OCI-LY7 (cell line): ENCODE measurements around the gene MSH3. TPM values are rescaled to one million over a fixed set of nuclear protein-coding genes. Genes with fewer than 3 reads are reported as not detected.

Experiments used
- BruUV-seq: library from RNA; stranded (reverse); fragments of 400-500 nt; replicated peaks from 2 replicates; lab custom pipeline; 2021; lab: Mats Ljungman, UMichigan
- CTCF ChIA-PET: fragments of 300-600 bp; sonication (Branson Sonifier 250); formaldehyde crosslinking; loops from one replicate; lab custom pipeline; 2022; ENCODE audit warnings: antibody characterized with exemption; ENCODE audit not compliant: unreplicated experiment; lab: Charles Lee
- POLR2A ChIA-PET: fragments of 300-600 bp; sonication (Branson Sonifier 250); formaldehyde crosslinking; loops from one replicate; lab custom pipeline; 2022; ENCODE audit warnings: antibody characterized with exemption; lab: Charles Lee
- DNase-seq: peaks from one replicate; pipeline ENCODE4 v3.0.0-alpha.2; 2015; ENCODE audit warnings: low spot score
- H2AFZ ChIP-seq: fragments of 200-600 bp; sonication (generic), shearing (Covaris generic); 2 replicates; pipeline ENCODE4 v1.6.1; 2014; ENCODE audit warnings: mild to moderate bottlenecking, antibody characterized with exemption, low read length, moderate library complexity
- H3K27ac ChIP-seq: fragments of 200-600 bp; sonication (generic); 2 replicates; pipeline ENCODE4 v1.5.1; 2014; ENCODE audit warnings: mixed run types, low read depth, mild to moderate bottlenecking, moderate library complexity, low read length, inconsistent platforms; ENCODE audit not compliant: poor library complexity, severe bottlenecking
- H3K36me3 ChIP-seq: fragments of 200-600 bp; sonication (generic); 2 replicates; pipeline ENCODE4 v1.6.1; 2014; ENCODE audit warnings: mild to moderate bottlenecking, antibody characterized with exemption, low read length, moderate library complexity, mixed read lengths; ENCODE audit not compliant: insufficient read depth
- H3K4me1 ChIP-seq: fragments of 200-600 bp; sonication (generic); 2 replicates; pipeline ENCODE4 v1.5.1; 2014; ENCODE audit warnings: mild to moderate bottlenecking, low read length; ENCODE audit not compliant: insufficient read depth, poor library complexity, severe bottlenecking
- H3K4me2 ChIP-seq: fragments of 200-600 bp; sonication (generic); 2 replicates; pipeline ENCODE4 v1.6.1; 2014; ENCODE audit warnings: mild to moderate bottlenecking, low read length
- H3K4me3 ChIP-seq: fragments of 200-600 bp; sonication (generic); 2 replicates; pipeline ENCODE4 v1.5.1; 2014; ENCODE audit warnings: mild to moderate bottlenecking, low read depth, low read length; ENCODE audit not compliant: poor library complexity, severe bottlenecking
- H3K79me2 ChIP-seq: fragments of 200-600 bp; sonication (generic); 2 replicates; pipeline ENCODE4 v1.6.1; 2016; ENCODE audit warnings: low read depth, mild to moderate bottlenecking, low read length, moderate library complexity, mixed read lengths; ENCODE audit not compliant: insufficient read depth
- H3K9me2 ChIP-seq: fragments of 200-600 bp; sonication (generic); 2 replicates; pipeline ENCODE4 v1.6.1; 2016; ENCODE audit warnings: mild to moderate bottlenecking, low read length, mixed read lengths; ENCODE audit not compliant: insufficient read depth
- H3K9me3 ChIP-seq: fragments of 200-600 bp; sonication (generic); 2 replicates; pipeline ENCODE4 v1.6.1; 2014; ENCODE audit warnings: mild to moderate bottlenecking, mixed run types, low read length, mixed read lengths
- H4K20me1 ChIP-seq: fragments of 200-600 bp; sonication (generic); 2 replicates; pipeline ENCODE4 v1.6.1; 2014; ENCODE audit warnings: mild to moderate bottlenecking, antibody characterized with exemption, low read length, moderate library complexity, mixed read lengths; ENCODE audit not compliant: insufficient read depth
- EZH2phosphoT487 ChIP-seq: fragments of 200-600 bp; sonication (generic); IDR thresholded peaks from 2 replicates; pipeline ENCODE4 v1.6.1; 2018; ENCODE audit warnings: low read depth, borderline replicate concordance, mild to moderate bottlenecking, mixed run types, antibody characterized with exemption, low read length, moderate library complexity, mixed read lengths
- intact Hi-C: fragments of 100-400 bp; cut with micrococcal nuclease; formaldehyde crosslinking; loops from one replicate; pipeline ENCODE4 v1.10.0; 2022; ENCODE audit not compliant: unreplicated experiment
- total RNA-seq, 2 experiments: library from RNA; depleted of rRNA in 1 of 2; stranded (reverse); fragments of >200 nt in 1 of 2; shearing (Covaris generic) in 1 of 2; gene quantifications; 2 replicates each; pipeline ENCODE4 v1.2.3, GENCODE V29; 2014 to 2022
- TF ChIP-seq, protein P1 (sequence below): fragments of 200-600 bp; sonication (generic); conservative IDR thresholded peaks from 2 replicates; pipeline ENCODE4 v1.5.1; 2014; ENCODE audit warnings: mild to moderate bottlenecking, antibody characterized with exemption, low read length, moderate library complexity, mixed read lengths

The MSH3 gene
- total RNA-seq, 2 experiments from 2014 or later: 15.4 to 28.3 TPM

DNA sequence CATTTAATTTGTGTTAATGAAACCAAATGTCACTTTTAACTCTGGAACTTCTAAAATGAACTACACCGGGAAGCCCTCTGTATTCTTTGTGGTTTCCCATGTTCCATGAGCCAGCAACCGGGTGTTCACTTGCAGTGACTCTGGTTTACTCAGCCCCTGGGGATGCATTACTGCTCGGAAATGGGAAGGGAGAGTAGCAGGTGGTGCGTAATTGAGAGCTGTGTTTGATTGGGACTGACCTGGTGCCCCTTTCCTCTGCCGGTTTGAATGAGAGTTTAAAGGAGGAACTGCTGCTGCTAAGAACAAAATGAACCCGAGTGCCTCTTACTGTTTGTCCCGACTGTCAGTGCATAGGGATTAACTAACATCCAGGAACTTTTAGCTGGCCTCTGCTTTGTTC is 100.4 kb downstream of the MSH3 start:
- Histone ChIP-seq H3K4me1 (peaks cover 16% of the 10 kb centered on the region), H2AFZ (no peak overlapping the region), H3K36me3 (peaks cover 35% of the 10 kb centered on the region), H3K9me2 (no peaks in the 10 kb centered on the region), H3K4me3 (no peak overlapping the region), H3K9me3 (no peaks in the 10 kb centered on the region), H3K79me2 (no peaks in the 10 kb centered on the region), H3K27ac (no peak overlapping the region), H4K20me1 (no peaks in the 10 kb centered on the region; the same call in 1 of the 2 replicates), H3K4me2 (peak overlapping the region; percentile 21)
- ChIA-PET POLR2A (interaction anchor here (0.7 kb wide), 1 partner anchor 1527 kb away, joined by 3 read pairs; no protein-coding TSS in a partner anchor), CTCF (no interaction called here)
- intact Hi-C loops: no loop called here
- DNase-seq: peak; percentile 51
- BruUV-seq: no TSS peak
- TF ChIP-seq, protein P1, sequence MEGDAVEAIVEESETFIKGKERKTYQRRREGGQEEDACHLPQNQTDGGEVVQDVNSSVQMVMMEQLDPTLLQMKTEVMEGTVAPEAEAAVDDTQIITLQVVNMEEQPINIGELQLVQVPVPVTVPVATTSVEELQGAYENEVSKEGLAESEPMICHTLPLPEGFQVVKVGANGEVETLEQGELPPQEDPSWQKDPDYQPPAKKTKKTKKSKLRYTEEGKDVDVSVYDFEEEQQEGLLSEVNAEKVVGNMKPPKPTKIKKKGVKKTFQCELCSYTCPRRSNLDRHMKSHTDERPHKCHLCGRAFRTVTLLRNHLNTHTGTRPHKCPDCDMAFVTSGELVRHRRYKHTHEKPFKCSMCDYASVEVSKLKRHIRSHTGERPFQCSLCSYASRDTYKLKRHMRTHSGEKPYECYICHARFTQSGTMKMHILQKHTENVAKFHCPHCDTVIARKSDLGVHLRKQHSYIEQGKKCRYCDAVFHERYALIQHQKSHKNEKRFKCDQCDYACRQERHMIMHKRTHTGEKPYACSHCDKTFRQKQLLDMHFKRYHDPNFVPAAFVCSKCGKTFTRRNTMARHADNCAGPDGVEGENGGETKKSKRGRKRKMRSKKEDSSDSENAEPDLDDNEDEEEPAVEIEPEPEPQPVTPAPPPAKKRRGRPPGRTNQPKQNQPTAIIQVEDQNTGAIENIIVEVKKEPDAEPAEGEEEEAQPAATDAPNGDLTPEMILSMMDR: no peak
- TF ChIP-seq EZH2phosphoT487: no peak

DNA sequence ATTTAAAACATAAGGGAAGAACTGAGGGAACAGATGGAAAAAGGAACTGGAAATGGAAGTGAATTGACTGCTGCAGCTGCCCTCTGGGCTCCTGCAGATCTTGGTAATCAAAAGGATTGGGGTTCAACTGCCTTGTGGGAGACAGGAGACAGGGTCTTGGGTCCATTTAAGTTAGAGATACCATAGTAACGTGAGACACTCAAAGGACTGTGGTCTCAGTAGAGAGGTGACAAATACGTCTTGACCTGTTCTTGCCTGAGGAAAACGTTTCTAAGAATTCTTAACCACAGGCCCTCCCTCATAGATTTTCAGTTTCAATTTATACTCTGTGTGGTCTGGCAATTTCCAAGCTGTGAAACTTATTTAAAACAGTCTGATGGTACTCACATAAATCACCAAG is 101.2 kb downstream of the MSH3 start:
- Histone ChIP-seq H3K4me2 (peak overlapping the region; percentile 21; the same call in 1 of the 2 replicates), H3K27ac (no peak overlapping the region), H3K79me2 (no peaks in the 10 kb centered on the region), H3K4me3 (no peak overlapping the region), H2AFZ (no peak overlapping the region), H3K36me3 (peaks cover 28% of the 10 kb centered on the region), H3K9me3 (no peaks in the 10 kb centered on the region), H3K4me1 (peaks cover 16% of the 10 kb centered on the region), H3K9me2 (no peaks in the 10 kb centered on the region), H4K20me1 (no peaks in the 10 kb centered on the region; the same call in 1 of the 2 replicates)
- TF ChIP-seq EZH2phosphoT487: no peak
- TF ChIP-seq, protein P1: no peak
- ChIA-PET POLR2A (no interaction called here), CTCF (no interaction called here)
- intact Hi-C loops: no loop called here
- DNase-seq: peak; percentile 14
- BruUV-seq: no TSS peak

DNA sequence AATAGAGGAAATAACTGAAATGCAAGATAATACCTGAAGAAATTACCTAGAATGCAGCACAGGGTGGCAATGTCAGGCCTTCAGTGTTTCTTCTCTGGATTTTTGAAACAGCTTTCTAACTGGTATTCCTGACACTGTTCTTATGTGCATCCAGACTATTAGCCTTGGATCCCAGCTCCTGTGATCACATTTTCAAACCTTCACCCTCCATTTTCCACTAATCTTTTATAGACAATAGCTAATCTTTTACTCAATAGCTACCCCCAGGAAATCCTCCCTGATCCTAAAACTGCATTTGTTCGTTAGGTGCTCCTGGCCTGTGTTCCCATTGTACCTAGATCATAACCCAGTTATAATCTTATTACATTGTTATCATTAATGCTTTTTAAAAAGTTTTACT is 101.8 kb downstream of the MSH3 start:
- no peaks in the 10 kb centered on the region for H3K79me2 ChIP-seq
- H3K36me3 ChIP-seq: peaks cover 27% of the 10 kb centered on the region
- H3K4me1 ChIP-seq: peaks cover 16% of the 10 kb centered on the region
- no peak overlapping the region for H2AFZ ChIP-seq
- intact Hi-C loops: no loop called here
- H3K9me2 ChIP-seq: no peaks in the 10 kb centered on the region
- POLR2A ChIA-PET: no interaction called here
- BruUV-seq: no TSS peak
- no peak overlapping the region for H3K4me3 ChIP-seq
- no peaks in the 10 kb centered on the region for H3K9me3 ChIP-seq
- CTCF ChIA-PET: no interaction called here
- no peak for DNase-seq
- H3K4me2 ChIP-seq: no peak overlapping the region
- H3K27ac ChIP-seq: no peak overlapping the region
- TF ChIP-seq, protein P1: no peak
- TF ChIP-seq EZH2phosphoT487: no peak
- H4K20me1 ChIP-seq: no peaks in the 10 kb centered on the region; the same call in 1 of the 2 replicates
